AG10803 (cell line): ENCODE data around the gene FHIP1B.

Experiments used
- DNase-seq: peaks from one replicate; pipeline ENCODE4 v3.0.0; 2010; ENCODE audit warnings: low read depth
- H3K4me3 ChIP-seq: 2 replicates; pipeline ENCODE4 v1.5.1; 2011; ENCODE audit warnings: mild to moderate bottlenecking, low read length, control low read depth
- TF ChIP-seq, protein P1 (sequence below): conservative IDR thresholded peaks from 2 replicates; pipeline ENCODE4 v1.5.1; 2011; ENCODE audit warnings: mild to moderate bottlenecking, low read length, control low read depth, inconsistent platforms

FHIP1B gene

DNA sequence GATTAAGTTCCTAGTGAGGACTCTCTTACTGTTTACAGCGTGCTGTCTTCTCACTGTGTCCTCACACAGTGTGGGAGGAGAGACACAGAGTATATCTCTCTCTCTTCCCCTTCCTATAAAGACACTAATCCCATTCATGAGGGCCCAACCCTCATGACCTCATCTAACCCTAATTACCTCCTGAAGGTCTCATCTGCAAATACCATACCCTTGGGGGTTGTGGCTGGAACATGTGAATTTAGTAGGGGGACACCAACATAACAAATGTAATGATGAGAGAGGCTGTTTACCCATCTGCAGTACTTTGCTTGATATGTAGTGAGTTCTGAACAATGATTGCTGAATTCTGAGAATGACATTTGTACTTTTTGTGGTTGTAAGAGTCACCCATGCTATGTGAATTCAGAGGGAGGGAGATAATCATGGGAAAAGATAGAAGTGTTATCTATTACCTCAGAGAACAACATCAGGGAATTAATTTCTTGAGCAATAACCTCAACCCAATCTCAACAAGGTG is 40.3 kb downstream of the FHIP1B start:
- no peak overlapping the region for H3K4me3 ChIP-seq
- DNase-seq, result no peak
- TF ChIP-seq, protein P1, sequence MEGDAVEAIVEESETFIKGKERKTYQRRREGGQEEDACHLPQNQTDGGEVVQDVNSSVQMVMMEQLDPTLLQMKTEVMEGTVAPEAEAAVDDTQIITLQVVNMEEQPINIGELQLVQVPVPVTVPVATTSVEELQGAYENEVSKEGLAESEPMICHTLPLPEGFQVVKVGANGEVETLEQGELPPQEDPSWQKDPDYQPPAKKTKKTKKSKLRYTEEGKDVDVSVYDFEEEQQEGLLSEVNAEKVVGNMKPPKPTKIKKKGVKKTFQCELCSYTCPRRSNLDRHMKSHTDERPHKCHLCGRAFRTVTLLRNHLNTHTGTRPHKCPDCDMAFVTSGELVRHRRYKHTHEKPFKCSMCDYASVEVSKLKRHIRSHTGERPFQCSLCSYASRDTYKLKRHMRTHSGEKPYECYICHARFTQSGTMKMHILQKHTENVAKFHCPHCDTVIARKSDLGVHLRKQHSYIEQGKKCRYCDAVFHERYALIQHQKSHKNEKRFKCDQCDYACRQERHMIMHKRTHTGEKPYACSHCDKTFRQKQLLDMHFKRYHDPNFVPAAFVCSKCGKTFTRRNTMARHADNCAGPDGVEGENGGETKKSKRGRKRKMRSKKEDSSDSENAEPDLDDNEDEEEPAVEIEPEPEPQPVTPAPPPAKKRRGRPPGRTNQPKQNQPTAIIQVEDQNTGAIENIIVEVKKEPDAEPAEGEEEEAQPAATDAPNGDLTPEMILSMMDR, result no peak

DNA sequence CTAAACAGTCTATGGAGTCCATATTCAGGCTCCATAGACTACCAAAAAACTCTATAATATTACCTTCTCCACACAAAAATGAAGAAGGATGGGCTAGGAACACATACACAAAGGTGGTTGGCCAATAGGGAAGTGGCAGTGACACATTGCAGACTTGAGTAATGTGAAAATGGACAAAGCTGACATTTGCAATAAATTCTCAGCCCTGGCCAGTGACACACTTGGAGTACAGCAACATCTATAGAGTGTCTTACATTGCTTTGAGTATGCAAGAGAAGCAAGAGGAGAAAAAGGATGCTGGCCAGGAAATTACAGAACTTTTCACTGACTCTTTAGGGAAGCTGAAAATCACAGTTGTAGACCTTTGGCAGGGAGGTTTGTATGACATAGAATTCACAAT is 42.7 kb downstream of the FHIP1B start:
- TF ChIP-seq, protein P1, result no peak
- no peak overlapping the region for H3K4me3 ChIP-seq
- no peak for DNase-seq

DNA sequence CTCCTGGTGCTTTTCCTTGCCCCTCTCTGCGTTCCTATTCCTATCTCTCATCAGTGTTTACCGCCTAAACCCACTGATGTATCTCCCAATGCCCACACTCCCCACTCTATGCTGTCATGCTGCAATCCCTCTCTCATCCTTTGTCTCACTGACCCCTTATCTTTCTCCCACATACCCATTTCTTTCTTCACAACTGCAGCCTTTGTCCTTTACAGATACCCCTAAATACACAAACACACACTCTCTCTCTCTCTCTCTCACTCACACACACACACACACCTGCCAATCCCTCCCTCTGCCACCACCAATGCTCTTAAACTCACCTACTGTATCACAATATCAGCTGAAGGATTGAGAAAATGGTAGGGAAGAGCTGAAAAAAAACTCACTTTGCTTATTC is 59.0 kb downstream of the FHIP1B start:
- no peak for DNase-seq
- TF ChIP-seq, protein P1, result no peak

DNA sequence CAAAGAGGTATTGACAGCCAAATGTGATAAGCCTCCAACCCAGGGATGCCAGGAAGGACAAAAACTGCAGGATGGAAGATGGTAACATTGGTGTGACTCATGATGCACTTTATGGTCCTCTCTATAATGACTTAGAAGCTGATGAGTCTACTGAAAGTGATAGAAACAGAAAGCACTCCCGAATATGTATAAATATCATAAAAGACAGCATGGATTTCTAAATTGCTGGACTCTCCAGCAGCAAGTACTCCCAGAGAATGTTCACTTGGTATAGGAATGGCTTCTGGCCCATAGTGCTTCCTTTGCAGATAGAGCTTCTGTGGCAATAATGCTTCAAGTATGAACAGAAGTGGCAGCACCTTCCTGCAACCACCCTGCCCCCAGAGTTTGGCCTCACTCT is 64.2 kb downstream of the FHIP1B start, which contains the start of gene OR52B2:
OR52B2 (minus strand) TSS at position 101 of the 400 bp plus-strand sequence; CDS start at position 101, 0 bp downstream.
- TF ChIP-seq, protein P1, result no peak
- no peak for DNase-seq
- no peak within 1 kb of the TSS for H3K4me3 ChIP-seq

More for the DNA sequence above, 59.0 kb downstream of the FHIP1B start:
- H3K4me3 ChIP-seq, result no peak overlapping the region
